Measurements from ENCODE around the gene MRPL53. TPM values are rescaled to one million over a fixed set of nuclear protein-coding genes. Genes with fewer than 3 reads are reported as not detected.

Gene MRPL53
- total and polyA plus RNA-seq, 2 of the 13 experiments (the other 11 are each of a cell fraction or from before 2014, with no cell fraction given), result 34.3 to 51.9 TPM

GRCh38 chr2:74482801-74483674 is 10.6 kb upstream of the MRPL53 start, which contains the start of the genes CCDC142 and TTC31 (continued):
- TF ChIP-seq ZNF687 (CRISPR knock-in tag; IDR thresholded peaks at IDR 0.05) (peak; percentile 78), KDM4B (CRISPR knock-in tag; IDR thresholded peaks at IDR 0.05) (peak; percentile 17; the same call in 1 of the 2 replicates), MAFF (IDR thresholded peaks at IDR 0.05; ENCODE audit: low read depth, low read length) (no peak), CAMTA2 (CRISPR knock-in tag; IDR thresholded peaks at IDR 0.05; ENCODE audit: borderline replicate concordance) (no peak; the same call in 1 of the 2 replicates), TBP (CRISPR knock-in tag; IDR thresholded peaks at IDR 0.05) (no peak), ZSCAN5A (CRISPR knock-in tag; IDR thresholded peaks at IDR 0.05; ENCODE audit: borderline replicate concordance) (peak; percentile 61), U2AF1 (optimal IDR thresholded peaks at IDR 0.05; ENCODE audit: low read depth, low read length) (peak; percentile 86), ZNF510 (CRISPR knock-in tag; IDR thresholded peaks at IDR 0.05; ENCODE audit: low read depth) (peak; percentile 64; the same call in 1 of the 2 replicates), MLXIP (CRISPR knock-in tag; IDR thresholded peaks at IDR 0.05; ENCODE audit: borderline replicate concordance) (no peak), MAFK (conservative IDR thresholded peaks at IDR 0.05 in 1 of 2, IDR thresholded peaks at IDR 0.05 in 1 of 2; ENCODE audit: low read length in 2 of 2) (no peak; a peak in 1 of 4 replicates), FOXO1 (CRISPR knock-in tag; IDR thresholded peaks at IDR 0.05) (no peak), TBX2 (CRISPR knock-in tag; IDR thresholded peaks at IDR 0.05; ENCODE audit: borderline replicate concordance) (peak; percentile 30; the same call in 1 of the 2 replicates), ZSCAN30 (CRISPR knock-in tag; IDR thresholded peaks at IDR 0.05) (no peak), ZNF543 (CRISPR knock-in tag; IDR thresholded peaks at IDR 0.05) (0 out of 2 replicates have a peak, but pooled peaks have one; percentile 85), ZFYVE20 (CRISPR knock-in tag; IDR thresholded peaks at IDR 0.05; ENCODE audit: borderline replicate concordance, low read depth) (no peak), RXRB (CRISPR knock-in tag; IDR thresholded peaks at IDR 0.05; ENCODE audit: borderline replicate concordance) (peak; percentile 61), ZNF678 (CRISPR knock-in tag; IDR thresholded peaks at IDR 0.05) (no peak; the same call in 1 of the 2 replicates), TIGD3 (CRISPR knock-in tag; IDR thresholded peaks at IDR 0.05; ENCODE audit: borderline replicate concordance) (no peak)

Data from HepG2 (cell line).